HCT116 (cell line): ENCODE results near the gene NTNG1. TPM values are rescaled to one million over a fixed set of nuclear protein-coding genes. Genes with fewer than 3 reads are reported as not detected.

Experiments
- ATAC-seq: fragments of 200-7000 bp; cut with Tn5 transposase; 2 replicates; pipeline ENCODE4 v1.9.1; 2020; ENCODE audit warnings: mild to moderate bottlenecking, moderate library complexity
- BruUV-seq: library from RNA; stranded (reverse); fragments of 400-500 nt; replicated peaks from 2 replicates; lab custom pipeline; 2021; lab: Mats Ljungman, UMichigan
- CTCF ChIA-PET: fragments of 300-600 bp; sonication (Branson Sonifier 250); formaldehyde crosslinking; loops from one replicate; lab custom pipeline; 2021; ENCODE audit warnings: antibody characterized with exemption; lab: Charles Lee
- POLR2A ChIA-PET: fragments of 300-600, 350-600 bp; sonication (Branson Sonifier 250); formaldehyde crosslinking; loops from one replicate; lab custom pipeline; 2021; ENCODE audit warnings: antibody characterized with exemption; lab: Charles Lee
- RAD21 ChIA-PET, 2 experiments: fragments of 300-600 bp; sonication (Branson Sonifier 250); formaldehyde crosslinking; loops; one replicate each; lab custom pipeline; 2023; ENCODE audit warnings: low total read pairs in 2 of 2; ENCODE audit not compliant: uncharacterized antibody in 2 of 2, unreplicated experiment in 2 of 2, low non-redundant PET in 1 of 2; lab: Charles Lee
- DNase-seq: peaks from one replicate; pipeline ENCODE4 v3.0.0-alpha.2; 2010; ENCODE audit warnings: low read depth, low spot score
- H2AFZ ChIP-seq: fragments of 200-600 bp; shearing (Covaris generic), sonication (generic); 2 replicates; pipeline ENCODE4 v1.6.1; 2017; ENCODE audit warnings: low read depth, mixed run types, mixed read lengths, antibody characterized with exemption, low read length; ENCODE audit not compliant: poor library complexity, severe bottlenecking
- H3K27ac ChIP-seq: 2 replicates; pipeline ENCODE4 v1.5.1; 2012; ENCODE audit warnings: low read depth, low read length
- H3K27me3 ChIP-seq: fragments of 200-600 bp; sonication (generic); 2 replicates; pipeline ENCODE4 v1.6.1; 2016; ENCODE audit warnings: mixed run types, low read length, mixed read lengths; ENCODE audit not compliant: insufficient read depth
- H3K36me3 ChIP-seq, 2 experiments: fragments of 200-500 bp in 1 of 2; fragments of 200-600 bp in 1 of 2; sonication (Bioruptor generic) in 1 of 2; sonication (generic) in 1 of 2; 2 replicates each; pipeline versions ENCODE4 v1.5.1 to v1.6.1; 2014 to 2016; ENCODE audit warnings: low read length in 2 of 2, inconsistent platforms in 1 of 2, mixed read lengths in 1 of 2, mixed run types in 1 of 2; ENCODE audit not compliant: insufficient read depth in 2 of 2, control insufficient read depth in 1 of 2
- H3K4me1 ChIP-seq, 2 experiments: fragments of 200-600 bp in 1 of 2; sonication (generic) in 1 of 2; 2 replicates each; pipeline versions ENCODE4 v1.5.1 to v1.6.1; 2012 to 2017; ENCODE audit warnings: low read length in 2 of 2, inconsistent platforms in 1 of 2, mild to moderate bottlenecking in 1 of 2, mixed read lengths in 1 of 2, mixed run types in 1 of 2, moderate library complexity in 1 of 2; ENCODE audit not compliant: insufficient read depth in 2 of 2, control insufficient read depth in 1 of 2
- H3K4me2 ChIP-seq: fragments of 200-600 bp; sonication (generic); 2 replicates; pipeline ENCODE4 v1.6.1; 2017; ENCODE audit warnings: mixed run types, low read length, mixed read lengths
- H3K4me3 ChIP-seq, 2 experiments: fragments of 200-600 bp in 1 of 2; sonication (generic) in 1 of 2; replicated peaks in 1 of 2; 2 replicates each; pipeline ENCODE4 v1.5.1; 2011 to 2016; ENCODE audit warnings: low read length in 2 of 2, control low read depth in 1 of 2, low read depth in 1 of 2, mild to moderate bottlenecking in 1 of 2, mixed read lengths in 1 of 2, mixed run types in 1 of 2
- H3K79me2 ChIP-seq: fragments of 200-600 bp; sonication (generic); 2 replicates; pipeline ENCODE4 v1.6.1; 2017; ENCODE audit warnings: mild to moderate bottlenecking, mixed run types, low read length, moderate library complexity, mixed read lengths; ENCODE audit not compliant: insufficient read depth
- H3K9ac ChIP-seq: fragments of 200-600 bp; sonication (generic); 2 replicates; pipeline ENCODE4 v1.6.1; 2016; ENCODE audit warnings: low read length, mixed read lengths
- H3K9me2 ChIP-seq: fragments of 200-600 bp; sonication (generic), shearing (Covaris generic); 2 replicates; pipeline ENCODE4 v1.6.1; 2017; ENCODE audit warnings: mixed run types, mild to moderate bottlenecking, moderate library complexity; ENCODE audit not compliant: insufficient read depth
- H3K9me3 ChIP-seq, 2 experiments: fragments of 200-500 bp in 1 of 2; fragments of 200-600 bp in 1 of 2; sonication (Bioruptor generic) in 1 of 2; sonication (generic) in 1 of 2; 2 replicates each; pipeline ENCODE4 v1.6.1; 2014 to 2017; ENCODE audit warnings: low read length in 2 of 2, mixed read lengths in 2 of 2, inconsistent platforms in 1 of 2, low read depth in 1 of 2, mild to moderate bottlenecking in 1 of 2, mixed run types in 1 of 2, moderate library complexity in 1 of 2; ENCODE audit not compliant: control insufficient read depth in 1 of 2, insufficient read depth in 1 of 2
- H4K20me1 ChIP-seq: fragments of 200-600 bp; sonication (generic), shearing (Covaris generic); 2 replicates; pipeline ENCODE4 v1.6.1; 2017; ENCODE audit warnings: mixed run types, mild to moderate bottlenecking, moderate library complexity; ENCODE audit not compliant: insufficient read depth
- ATF3 ChIP-seq: IDR thresholded peaks from 2 replicates; pipeline ENCODE4 v1.6.1; 2012
- CEBPB ChIP-seq: IDR thresholded peaks from 2 replicates; pipeline ENCODE4 v1.6.1; 2012; ENCODE audit warnings: low read depth
- CTCF ChIP-seq, 3 experiments: fragments of 200-600 bp in 1 of 3; sonication (generic) in 1 of 3; IDR thresholded peaks in 2 of 3; conservative IDR thresholded peaks in 1 of 3; 2 replicates each; pipeline ENCODE4 v1.5.1; 2012 to 2017; ENCODE audit warnings: low read depth in 2 of 3, low read length in 2 of 3, antibody characterized with exemption in 1 of 3, borderline replicate concordance in 1 of 3, control low read depth in 1 of 3, mild to moderate bottlenecking in 1 of 3, mixed read lengths in 1 of 3, mixed run types in 1 of 3, moderate library complexity in 1 of 3; ENCODE audit not compliant: insufficient read depth in 1 of 3
- EGR1 ChIP-seq: IDR thresholded peaks from 2 replicates; pipeline ENCODE4 v1.6.1; 2012; ENCODE audit warnings: low read depth
- ELF1 ChIP-seq: IDR thresholded peaks from 2 replicates; pipeline ENCODE4 v1.6.1; 2012; ENCODE audit warnings: low read depth, borderline replicate concordance
- EZH2 ChIP-seq: fragments of 200-600 bp; sonication (generic); IDR thresholded peaks from 2 replicates; pipeline ENCODE4 v1.6.1; 2017; ENCODE audit warnings: antibody characterized with exemption, mixed run types
- EZH2phosphoT487 ChIP-seq: fragments of 200-600 bp; IDR thresholded peaks from 2 replicates; pipeline ENCODE4 v1.6.1; 2018; ENCODE audit warnings: antibody characterized with exemption, borderline replicate concordance
- JUND ChIP-seq: IDR thresholded peaks from 2 replicates; pipeline ENCODE4 v1.6.1; 2012
- MAX ChIP-seq: IDR thresholded peaks from 2 replicates; pipeline ENCODE4 v1.6.1; 2012
- POLR2AphosphoS5 ChIP-seq: IDR thresholded peaks from 2 replicates; pipeline ENCODE4 v1.6.1; 2011; ENCODE audit warnings: mild to moderate bottlenecking, low read depth, low read length, moderate library complexity
- RAD21 ChIP-seq: IDR thresholded peaks from 2 replicates; pipeline ENCODE4 v1.6.1; 2012; ENCODE audit warnings: low read depth, mild to moderate bottlenecking
- REST ChIP-seq: IDR thresholded peaks from 2 replicates; pipeline ENCODE4 v1.6.1; 2012; ENCODE audit warnings: low read depth
- SP1 ChIP-seq: IDR thresholded peaks from 2 replicates; pipeline ENCODE4 v1.6.1; 2012; ENCODE audit warnings: low read depth
- SRF ChIP-seq: IDR thresholded peaks from 2 replicates; pipeline ENCODE4 v1.6.1; 2012; ENCODE audit warnings: low read depth
- TCF7L2 ChIP-seq: IDR thresholded peaks from 2 replicates; pipeline ENCODE4 v1.7.0; 2011; ENCODE audit warnings: borderline replicate concordance, inconsistent platforms; ENCODE audit not compliant: insufficient read depth, insufficient read length; ENCODE audit errors: extremely low read depth
- ZFX ChIP-seq: fragments of 450-650 bp; IDR thresholded peaks from 2 replicates; pipeline ENCODE4 v1.6.1; 2017
- ZNF274 ChIP-seq: fragments of 200-500 bp; sonication (Bioruptor generic); IDR thresholded peaks from 2 replicates; pipeline ENCODE4 v1.6.1; 2014; ENCODE audit warnings: mild to moderate bottlenecking, low read depth, low read length, inconsistent platforms
- intact Hi-C: fragments of 100-400 bp; cut with micrococcal nuclease; formaldehyde crosslinking; loops from 2 replicates; pipeline ENCODE4 v1.10.0; 2022
- total RNA-seq: library from RNA; stranded (reverse); gene quantifications from one replicate; pipeline ENCODE4 v1.2.1, GENCODE V29; 2021; ENCODE audit not compliant: unreplicated experiment
- TF ChIP-seq, protein P1 (sequence below): IDR thresholded peaks from 2 replicates; pipeline ENCODE4 v1.6.1; 2011; ENCODE audit warnings: mild to moderate bottlenecking, low read length, moderate library complexity; ENCODE audit not compliant: insufficient replicate concordance; ENCODE audit errors: extremely low read depth

NTNG1 gene
- total RNA-seq, 1 experiment from 2014 or later: not detected

GRCh38 chr1:107132780-107133179 lies 8.1 kb upstream of the NTNG1 start:
- Histone ChIP-seq H4K20me1 (no peaks in the 10 kb centered on the region; the same call in 1 of the 2 replicates), H3K9me3 (peaks cover 0 to 3% of the 10 kb centered on the region in 2 experiments; a peak in 1 of 4 replicates), H2AFZ (no peak overlapping the region), H3K9me2 (no peaks in the 10 kb centered on the region)
- CTCF ChIA-PET: no interaction called here
- TF ChIP-seq ZFX (no peak), EZH2 (no peak), CTCF (IDR thresholded peaks at IDR 0.05 in 2 of 3, conservative IDR thresholded peaks at IDR 0.05 in 1 of 3; ENCODE audit: borderline replicate concordance in 1 of 3, insufficient read depth in 1 of 3, low read depth in 2 of 3, low read length in 2 of 3) (no peak), CEBPB (no peak), MAX (no peak), POLR2AphosphoS5 (no peak), JUND (no peak), SP1 (no peak), REST (no peak), EGR1 (no peak), ELF1 (no peak), EZH2phosphoT487 (no peak), SRF (no peak), TCF7L2 (no peak), ZNF274 (no peak), ATF3 (no peak), RAD21 (no peak)
- TF ChIP-seq, protein P1, sequence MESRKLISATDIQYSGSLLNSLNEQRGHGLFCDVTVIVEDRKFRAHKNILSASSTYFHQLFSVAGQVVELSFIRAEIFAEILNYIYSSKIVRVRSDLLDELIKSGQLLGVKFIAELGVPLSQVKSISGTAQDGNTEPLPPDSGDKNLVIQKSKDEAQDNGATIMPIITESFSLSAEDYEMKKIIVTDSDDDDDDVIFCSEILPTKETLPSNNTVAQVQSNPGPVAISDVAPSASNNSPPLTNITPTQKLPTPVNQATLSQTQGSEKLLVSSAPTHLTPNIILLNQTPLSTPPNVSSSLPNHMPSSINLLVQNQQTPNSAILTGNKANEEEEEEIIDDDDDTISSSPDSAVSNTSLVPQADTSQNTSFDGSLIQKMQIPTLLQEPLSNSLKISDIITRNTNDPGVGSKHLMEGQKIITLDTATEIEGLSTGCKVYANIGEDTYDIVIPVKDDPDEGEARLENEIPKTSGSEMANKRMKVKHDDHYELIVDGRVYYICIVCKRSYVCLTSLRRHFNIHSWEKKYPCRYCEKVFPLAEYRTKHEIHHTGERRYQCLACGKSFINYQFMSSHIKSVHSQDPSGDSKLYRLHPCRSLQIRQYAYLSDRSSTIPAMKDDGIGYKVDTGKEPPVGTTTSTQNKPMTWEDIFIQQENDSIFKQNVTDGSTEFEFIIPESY: no peak
- TF ChIP-seq, all 23 proteins: peak for 0
- Histone ChIP-seq H3K27me3 (no peaks in the 10 kb centered on the region), H3K36me3 (no peaks in the 10 kb centered on the region), H3K4me2 (no peak overlapping the region), H3K9ac (no peak overlapping the region), H3K4me3 (no peak overlapping the region), H3K79me2 (no peaks in the 10 kb centered on the region), H3K27ac (no peak overlapping the region), H3K4me1 (no peaks in the 10 kb centered on the region)
- POLR2A ChIA-PET: no interaction called here
- RAD21 ChIA-PET: no interaction called here
- ATAC-seq (no peak), DNase-seq (no peak)
- BruUV-seq: no TSS peak
- intact Hi-C loops: no loop called here
